Stimulated activated CD4-positive, alpha-beta T cell treated with anti-CD3 and anti-CD28 coated beads, Interleukin-12 subunit alpha, Interleukin-12 subunit beta, amount 100 ng/mL, for 48 hours (primary cell): Measurements from ENCODE around the gene TP73.

Experiments used
- DNase-seq, 3 donors: peaks; one replicate each; pipeline ENCODE4 v3.0.0-alpha.2; 2020; ENCODE audit warnings: low read depth in 2 of 3, low spot score in 1 of 3

TP73 gene

GRCh38 chr1:3725366-3725765 lies 73.0 kb downstream of the TP73 start:
- DNase-seq: no peak

GRCh38 chr1:3727042-3727824 lies 74.9 kb downstream of the TP73 start:
- DNase-seq: peak in 1 of 3 donors; percentile 12

- DNase-seq: no peak
Measured at GRCh38 chr1:3727825-3728776, 75.8 kb downstream of the TP73 start.

- DNase-seq: no peak
Measured at GRCh38 chr1:3729594-3730542, 77.6 kb downstream of the TP73 start.

- DNase-seq: no peak
Measured at GRCh38 chr1:3730543-3731247, 78.4 kb downstream of the TP73 start.

GRCh38 chr1:3731583-3732433 lies 79.5 kb downstream of the TP73 start:
- DNase-seq: no peak

- DNase-seq: no peak
Measured at GRCh38 chr1:3732434-3733093, 80.2 kb downstream of the TP73 start.

GRCh38 chr1:3733094-3733882 lies 81.0 kb downstream of the TP73 start:
- DNase-seq: no peak

- DNase-seq: no peak
Measured at GRCh38 chr1:3733883-3734589, 81.7 kb downstream of the TP73 start.

- DNase-seq: no peak
Measured at GRCh38 chr1:3734602-3735001, 82.3 kb downstream of the TP73 start.

GRCh38 chr1:3735027-3735681 lies 82.8 kb downstream of the TP73 start:
- DNase-seq: no peak

GRCh38 chr1:3735688-3736087 lies 83.4 kb downstream of the TP73 start:
- DNase-seq: no peak

GRCh38 chr1:3736131-3736561 lies 83.8 kb downstream of the TP73 start:
- no peak for DNase-seq

GRCh38 chr1:3736708-3737107 lies 84.4 kb downstream of the TP73 start:
- DNase-seq: no peak

- no peak for DNase-seq
Measured at GRCh38 chr1:3738943-3739342, 86.6 kb downstream of the TP73 start.

GRCh38 chr1:3740042-3740441 lies 87.7 kb downstream of the TP73 start:
- DNase-seq: no peak

- DNase-seq: no peak
Measured at GRCh38 chr1:3740752-3741151, 88.4 kb downstream of the TP73 start.
